HG02623 (cell line): Measurements from ENCODE around the gene RPH3AL.

Experiments
- ATAC-seq: cut with Tn5 transposase; IDR thresholded peaks from one replicate; pipeline ENCODE4 v1.9.1; 2021; ENCODE audit warnings: moderate library complexity; ENCODE audit not compliant: unreplicated experiment

The RPH3AL gene

GRCh38 chr17:303168-303567, 49.4 kb downstream of the RPH3AL start:
- ATAC-seq: no peak

GRCh38 chr17:302300-302698, 50.3 kb downstream of the RPH3AL start:
- no peak for ATAC-seq

GRCh38 chr17:301681-302299, 50.8 kb downstream of the RPH3AL start:
- no peak for ATAC-seq

GRCh38 chr17:300881-301280, 51.7 kb downstream of the RPH3AL start:
- ATAC-seq: no peak

GRCh38 chr17:299546-299945, 53.1 kb downstream of the RPH3AL start:
- ATAC-seq: no peak

- no peak for ATAC-seq
These were observed 53.7 kb downstream of the RPH3AL start for GRCh38 chr17:298791-299450.

GRCh38 chr17:297758-298157, 54.8 kb downstream of the RPH3AL start:
- no peak for ATAC-seq

- no peak for ATAC-seq
These were observed 55.5 kb downstream of the RPH3AL start for GRCh38 chr17:296906-297690.

GRCh38 chr17:296379-296778, 56.2 kb downstream of the RPH3AL start:
- no peak for ATAC-seq

- ATAC-seq: no peak
These were observed 59.9 kb downstream of the RPH3AL start for GRCh38 chr17:292531-293382.

GRCh38 chr17:292016-292415, 60.6 kb downstream of the RPH3AL start:
- no peak for ATAC-seq

GRCh38 chr17:291587-291986, 61.0 kb downstream of the RPH3AL start:
- no peak for ATAC-seq

- no peak for ATAC-seq
These were observed 62.0 kb downstream of the RPH3AL start for GRCh38 chr17:290626-291025.

GRCh38 chr17:290121-290521, 62.5 kb downstream of the RPH3AL start:
- ATAC-seq: no peak

- no peak for ATAC-seq
These were observed 63.2 kb downstream of the RPH3AL start for GRCh38 chr17:289409-289808.

- ATAC-seq: no peak
These were observed 63.7 kb downstream of the RPH3AL start for GRCh38 chr17:288802-289356.

- no peak for ATAC-seq
These were observed 66.0 kb downstream of the RPH3AL start for GRCh38 chr17:286571-286970.

GRCh38 chr17:285751-286422, 66.7 kb downstream of the RPH3AL start:
- no peak for ATAC-seq

GRCh38 chr17:284676-285355, 67.8 kb downstream of the RPH3AL start:
- ATAC-seq: no peak
